IPS-11a (cell line): ENCODE measurements around the gene ENC1.

ENCODE experiments used
- H3K4me3 ChIP-seq: one replicate; pipeline ENCODE4 v1.5.1; 2013; ENCODE audit warnings: low read depth, low read length, control low read depth

ENC1 gene

GRCh38 chr5:74633695-74634094 lies 6.8 kb downstream of the ENC1 start:
- H3K4me3 ChIP-seq = no peak overlapping the region

- no peak overlapping the region for H3K4me3 ChIP-seq
These were observed 7.6 kb downstream of the ENC1 start for GRCh38 chr5:74632947-74633356.

GRCh38 chr5:74631081-74631953 lies 9.2 kb downstream of the ENC1 start:
- no peak overlapping the region for H3K4me3 ChIP-seq

- H3K4me3 ChIP-seq = no peak overlapping the region
These were observed 10.0 kb downstream of the ENC1 start for GRCh38 chr5:74630453-74631066.

GRCh38 chr5:74629326-74629725 lies 11.2 kb downstream of the ENC1 start:
- no peak overlapping the region for H3K4me3 ChIP-seq

GRCh38 chr5:74628359-74628758 lies 12.2 kb downstream of the ENC1 start:
- no peak overlapping the region for H3K4me3 ChIP-seq

GRCh38 chr5:74627646-74628279 lies 12.8 kb downstream of the ENC1 start:
- H3K4me3 ChIP-seq = no peak overlapping the region

GRCh38 chr5:74626386-74627222 lies 13.9 kb downstream of the ENC1 start:
- no peak overlapping the region for H3K4me3 ChIP-seq

- no peak overlapping the region for H3K4me3 ChIP-seq
These were observed 14.7 kb downstream of the ENC1 start for GRCh38 chr5:74625742-74626241.

GRCh38 chr5:74624931-74625505 lies 15.5 kb downstream of the ENC1 start:
- H3K4me3 ChIP-seq = no peak overlapping the region

- no peak overlapping the region for H3K4me3 ChIP-seq
These were observed 16.0 kb downstream of the ENC1 start for GRCh38 chr5:74624501-74624900.

GRCh38 chr5:74623748-74624408 lies 16.6 kb downstream of the ENC1 start:
- no peak overlapping the region for H3K4me3 ChIP-seq

GRCh38 chr5:74623006-74623611 lies 17.4 kb downstream of the ENC1 start:
- H3K4me3 ChIP-seq = no peak overlapping the region

- H3K4me3 ChIP-seq = no peak overlapping the region
These were observed 18.4 kb downstream of the ENC1 start for GRCh38 chr5:74622122-74622521.

GRCh38 chr5:74621492-74621891 lies 19.0 kb downstream of the ENC1 start:
- no peak overlapping the region for H3K4me3 ChIP-seq

- no peak overlapping the region for H3K4me3 ChIP-seq
These were observed 21.2 kb downstream of the ENC1 start for GRCh38 chr5:74619308-74619707.

GRCh38 chr5:74618106-74618505 lies 22.4 kb downstream of the ENC1 start:
- H3K4me3 ChIP-seq = no peak overlapping the region

GRCh38 chr5:74617202-74617601 lies 23.3 kb downstream of the ENC1 start:
- no peak overlapping the region for H3K4me3 ChIP-seq
